Fibroblast of skin of right biceps (primary cell): ENCODE data around the gene GNG14.
A peak's percentile ranks its signal among the peaks of the same experiment; 100 is the strongest.

Experiments used
- DNase-seq: peaks from one replicate; pipeline ENCODE4 v3.0.0-alpha.2; 2013

Gene GNG14

DNA sequence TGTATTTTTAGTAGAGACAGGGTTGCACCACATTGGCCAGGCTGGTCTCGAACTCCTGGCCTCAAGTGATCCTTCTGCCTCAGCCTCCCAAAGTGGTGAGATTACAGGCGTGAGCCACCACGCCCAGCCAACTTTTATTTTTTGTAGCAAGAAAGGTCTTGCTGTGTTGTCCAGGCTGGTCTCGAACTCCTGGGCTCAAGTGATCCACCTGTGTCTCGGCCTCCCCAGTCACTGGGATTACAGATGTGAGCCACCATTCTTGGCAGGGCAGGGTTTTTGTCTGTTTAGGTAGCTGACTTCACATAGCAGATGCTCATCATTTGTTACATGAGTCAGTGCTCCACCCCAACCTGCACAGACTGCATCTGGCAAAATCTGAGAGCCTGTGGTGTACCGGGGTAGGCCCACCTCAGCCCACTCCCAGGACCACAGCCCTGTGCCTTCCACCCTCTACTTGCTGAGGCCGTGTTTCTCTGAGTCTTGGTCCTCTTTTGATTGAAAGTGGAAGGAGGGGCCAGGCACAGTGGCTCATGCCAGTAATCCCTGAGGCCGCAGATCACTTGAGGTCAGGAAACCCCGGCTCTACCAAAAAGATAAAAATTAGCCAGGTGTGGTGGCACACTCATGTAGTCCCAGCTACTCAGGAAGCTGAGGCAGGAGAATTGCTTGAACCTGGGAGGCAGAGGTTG lies 40.1 kb downstream of the GNG14 start:
- DNase-seq: no peak

DNA sequence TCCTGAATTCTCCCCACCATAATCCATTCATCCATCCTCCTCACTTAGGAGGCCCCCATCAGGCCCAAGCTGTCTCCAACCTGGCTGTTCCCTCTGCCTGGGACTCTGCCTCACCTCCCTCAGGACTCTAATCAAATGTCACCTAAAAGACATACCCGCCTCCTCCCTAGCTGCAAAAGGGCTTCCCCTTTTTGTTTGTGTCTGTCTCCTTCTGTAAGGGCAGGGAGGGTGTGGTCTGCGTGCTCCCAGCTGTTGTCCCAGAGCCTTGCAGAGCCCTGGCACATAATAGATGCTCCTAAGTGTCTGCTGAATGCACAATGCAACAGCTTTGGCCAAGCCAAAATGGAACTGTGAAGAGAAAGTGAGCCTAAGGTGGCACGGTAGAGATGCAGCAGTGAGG lies 42.3 kb downstream of the GNG14 start:
- DNase-seq: no peak

DNA sequence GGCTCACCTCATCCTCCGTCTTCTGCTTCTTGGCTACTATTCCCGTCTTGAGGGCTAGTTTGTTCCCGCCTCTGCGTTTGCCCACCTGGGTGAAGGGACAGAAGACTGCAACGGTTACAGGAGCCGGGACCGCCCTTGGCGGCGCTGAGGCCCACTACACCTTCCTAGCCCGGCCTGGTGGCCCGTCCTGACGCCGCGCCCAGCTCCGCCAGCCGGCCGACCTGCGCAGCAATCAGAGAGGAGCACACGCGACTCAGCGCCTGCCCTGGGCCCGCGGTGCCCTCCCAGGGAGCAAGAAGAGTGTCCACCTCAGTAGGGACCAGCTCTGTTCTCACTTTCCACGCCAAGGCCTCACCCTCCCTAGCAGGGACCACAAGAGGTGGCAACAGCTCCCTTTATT lies 43.5 kb downstream of the GNG14 start:
- no peak for DNase-seq

DNA sequence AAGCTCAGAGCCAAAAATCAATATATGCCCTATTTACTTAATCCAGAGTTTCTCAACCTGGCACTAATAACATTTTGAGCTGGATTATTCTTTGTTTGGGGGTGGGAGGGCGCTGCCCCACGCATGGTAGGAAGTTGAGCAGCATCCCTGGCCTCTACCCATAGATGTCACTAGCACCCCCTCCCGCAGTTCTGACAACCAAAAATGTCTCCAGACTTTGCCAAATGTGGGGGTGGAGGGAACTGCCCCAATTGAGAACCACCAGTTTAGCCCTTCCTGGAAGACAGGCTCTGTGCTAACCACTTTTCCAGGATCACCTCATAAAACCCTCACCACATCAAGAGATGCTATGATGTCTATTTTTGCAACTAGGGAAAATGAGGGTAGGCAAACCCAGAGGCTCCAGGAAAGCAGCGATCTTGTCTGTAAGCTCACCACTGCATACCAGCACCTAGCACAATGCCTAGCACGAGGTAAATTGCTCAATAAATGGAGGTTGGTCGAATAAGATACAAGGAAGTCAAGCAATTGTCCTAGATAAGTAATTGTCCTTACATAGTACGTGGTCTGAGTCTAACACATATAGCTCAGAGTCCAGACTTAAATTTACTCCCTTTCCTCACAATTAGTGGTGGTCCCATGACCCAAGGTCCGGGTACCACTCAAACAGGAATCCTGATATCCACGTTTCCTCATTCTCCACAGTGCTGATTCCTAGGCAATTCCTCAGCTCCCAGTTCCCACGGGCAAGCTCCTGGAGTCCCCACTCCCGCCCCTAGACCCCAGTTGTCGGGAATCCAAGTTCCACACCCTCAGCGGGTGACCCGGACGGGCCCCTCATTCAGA lies 45.8 kb downstream of the GNG14 start:
- peak; percentile 62 for DNase-seq

DNA sequence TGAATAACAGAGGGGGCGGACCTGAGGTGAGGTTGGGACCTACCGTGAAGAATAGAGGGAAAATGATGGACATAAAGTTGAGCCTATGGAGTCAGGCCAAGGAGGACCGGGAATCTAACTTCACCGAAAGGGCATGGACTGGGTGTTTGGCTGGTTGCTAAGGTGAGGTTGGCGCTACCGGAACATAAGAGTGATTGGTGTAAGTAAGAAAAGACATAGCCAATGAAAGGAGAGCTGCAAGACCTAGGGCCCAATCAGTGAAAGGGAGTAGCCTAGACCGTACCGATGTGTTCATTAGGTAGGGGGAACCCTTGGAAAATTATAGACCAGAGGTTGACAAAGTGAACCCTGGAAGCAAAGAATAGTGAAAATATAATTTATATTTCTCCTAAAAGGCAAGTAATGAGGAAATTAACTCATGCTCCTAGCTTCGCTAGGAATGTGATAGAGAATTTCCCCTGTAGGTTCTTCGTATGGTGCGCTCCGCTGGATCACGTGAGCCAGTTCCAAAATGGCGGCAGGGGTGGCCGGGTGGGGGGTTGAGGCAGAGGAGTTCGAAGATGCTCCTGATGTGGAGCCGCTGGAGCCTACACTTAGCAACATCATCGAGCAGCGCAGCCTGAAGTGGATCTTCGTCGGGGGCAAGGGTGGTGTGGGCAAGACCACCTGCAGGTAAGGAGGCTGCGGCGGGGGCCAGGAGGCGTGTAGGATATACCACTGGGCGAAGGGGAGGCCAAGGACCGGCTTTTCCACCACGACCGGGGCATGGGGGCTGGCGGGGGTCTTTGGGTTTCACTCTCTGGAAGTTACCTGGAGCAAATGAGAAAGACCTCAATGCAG lies 49.4 kb downstream of the GNG14 start, which contains the start of gene GET3:
Gene GET3, plus strand, starts transcription at position 503 of the 840 bp plus-strand sequence. Its CDS starts 9 bp downstream, at position 512.
- DNase-seq: peak; percentile 100

DNA sequence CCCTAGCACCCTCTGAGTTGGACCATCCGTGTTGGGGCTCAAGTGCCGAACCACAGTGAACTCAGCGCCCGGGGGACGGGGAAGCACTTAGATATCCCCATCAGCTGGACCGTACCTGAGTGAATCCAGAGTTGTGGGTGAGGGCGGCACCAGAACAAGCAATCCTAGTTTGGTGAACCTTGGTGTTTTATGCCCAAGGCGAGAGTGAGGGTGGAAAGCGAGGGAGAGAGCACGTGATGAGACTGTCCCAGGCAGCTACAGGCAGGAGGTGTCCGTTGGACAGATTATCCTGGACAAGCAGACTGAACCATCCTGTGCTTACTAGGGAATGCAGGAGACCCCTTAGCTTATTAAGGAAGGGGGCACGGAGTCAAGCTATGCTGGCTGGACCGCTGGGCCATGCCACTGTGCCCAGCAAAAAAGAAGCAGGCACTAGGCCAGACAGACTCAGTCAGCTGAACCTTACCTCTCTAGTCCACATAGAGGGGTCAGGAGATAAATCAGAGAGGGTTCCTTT lies 50.1 kb downstream of the GNG14 start:
- no peak for DNase-seq
